HG03196 (cell line): ENCODE data around the gene ADCY9.

Experiments used
- ATAC-seq: cut with Tn5 transposase; IDR thresholded peaks from one replicate; pipeline ENCODE4 v1.9.1; 2021; ENCODE audit not compliant: unreplicated experiment

The ADCY9 gene

GRCh38 chr16:4008116-4008515 is 108.1 kb downstream of the ADCY9 start:
- no peak for ATAC-seq

- ATAC-seq: no peak
Observed at GRCh38 chr16:4006397-4006999, 109.7 kb downstream of the ADCY9 start.

GRCh38 chr16:4005731-4006130 is 110.5 kb downstream of the ADCY9 start:
- ATAC-seq: no peak

- ATAC-seq: no peak
Observed at GRCh38 chr16:4005281-4005680, 111.0 kb downstream of the ADCY9 start.

- no peak for ATAC-seq
Observed at GRCh38 chr16:4004206-4004605, 112.0 kb downstream of the ADCY9 start.

GRCh38 chr16:4003576-4003975 is 112.7 kb downstream of the ADCY9 start:
- ATAC-seq: no peak

GRCh38 chr16:4003166-4003565 is 113.1 kb downstream of the ADCY9 start:
- no peak for ATAC-seq

GRCh38 chr16:4002121-4002520 is 114.1 kb downstream of the ADCY9 start:
- ATAC-seq: no peak

- no peak for ATAC-seq
Observed at GRCh38 chr16:3999479-4000325, 116.5 kb downstream of the ADCY9 start.

- ATAC-seq: no peak
Observed at GRCh38 chr16:3998793-3999478, 117.3 kb downstream of the ADCY9 start.

- no peak for ATAC-seq
Observed at GRCh38 chr16:3997231-3997841, 118.9 kb downstream of the ADCY9 start.

- no peak for ATAC-seq
Observed at GRCh38 chr16:3995001-3995400, 121.2 kb downstream of the ADCY9 start.

- ATAC-seq: no peak
Observed at GRCh38 chr16:3993052-3993785, 123.0 kb downstream of the ADCY9 start.

GRCh38 chr16:3992297-3993051 is 123.8 kb downstream of the ADCY9 start:
- no peak for ATAC-seq

GRCh38 chr16:3988824-3989223 is 127.4 kb downstream of the ADCY9 start:
- ATAC-seq: no peak

- ATAC-seq: no peak
Observed at GRCh38 chr16:3988011-3988410, 128.2 kb downstream of the ADCY9 start.

- no peak for ATAC-seq
Observed at GRCh38 chr16:3987231-3987630, 129.0 kb downstream of the ADCY9 start.

GRCh38 chr16:3986235-3986544 is 130.1 kb downstream of the ADCY9 start:
- no peak for ATAC-seq

GRCh38 chr16:3984111-3985060 is 131.9 kb downstream of the ADCY9 start:
- ATAC-seq: no peak
